GM23338 (cell line): ENCODE data around the gene FXR1. TPM values are rescaled to one million over a fixed set of nuclear protein-coding genes. Genes with fewer than 3 reads are reported as not detected.

Source experiments
- ATAC-seq: fragments of 200-7000 bp; cut with Tn5 transposase; 3 replicates; pipeline ENCODE4 v1.9.1; 2020
- DNase-seq: peaks from one replicate; pipeline ENCODE4 v3.0.0-alpha.2; 2015; ENCODE audit warnings: low spot score
- H2AFZ ChIP-seq: fragments of 200-600 bp; sonication (generic); 2 replicates; pipeline ENCODE4 v1.8.0; 2016; ENCODE audit warnings: antibody characterized with exemption, mild to moderate bottlenecking, moderate library complexity
- H3F3A ChIP-seq: fragments of 200-600 bp; sonication (generic); replicated peaks from 2 replicates; pipeline ENCODE4 v1.8.0; 2017; ENCODE audit warnings: antibody characterized with exemption, mixed run types, low read depth
- H3K27ac ChIP-seq: fragments of 200-600 bp; sonication (generic); 2 replicates; pipeline ENCODE4 v1.6.1; 2016; ENCODE audit warnings: low read depth
- H3K27me3 ChIP-seq: fragments of 200-600 bp; sonication (generic); 2 replicates; pipeline ENCODE4 v1.8.0; 2016; ENCODE audit warnings: mild to moderate bottlenecking, mixed run types, moderate library complexity; ENCODE audit not compliant: insufficient read depth
- H3K36me3 ChIP-seq: fragments of 200-600 bp; sonication (generic); 2 replicates; pipeline ENCODE4 v1.8.0; 2016; ENCODE audit warnings: mild to moderate bottlenecking; ENCODE audit not compliant: insufficient read depth
- H3K4me1 ChIP-seq: fragments of 200-600 bp; sonication (generic); 2 replicates; pipeline ENCODE4 v1.8.0; 2016; ENCODE audit warnings: mild to moderate bottlenecking, moderate library complexity; ENCODE audit not compliant: insufficient read depth
- H3K4me2 ChIP-seq: fragments of 200-600 bp; sonication (generic); 2 replicates; pipeline ENCODE4 v1.7.1; 2017; ENCODE audit warnings: mixed run types
- H3K4me3 ChIP-seq: fragments of 200-600 bp; sonication (generic); 2 replicates; pipeline ENCODE4 v1.6.1; 2016; ENCODE audit warnings: mixed run types
- H3K79me2 ChIP-seq: fragments of 200-600 bp; sonication (generic); replicated peaks from 2 replicates; pipeline ENCODE4 v1.8.0; 2017; ENCODE audit warnings: mild to moderate bottlenecking; ENCODE audit not compliant: insufficient read depth
- H3K9me2 ChIP-seq: fragments of 200-600 bp; sonication (generic); 2 replicates; pipeline ENCODE4 v1.8.0; 2017; ENCODE audit not compliant: insufficient read depth
- H4K20me1 ChIP-seq: fragments of 200-600 bp; sonication (generic); replicated peaks from 2 replicates; pipeline ENCODE4 v1.8.0; 2017; ENCODE audit warnings: mild to moderate bottlenecking; ENCODE audit not compliant: insufficient read depth
- H3K27ac Mint-ChIP-seq: 2 replicates; pipeline ENCODE4 v1.8.0; 2020; ENCODE audit warnings: inconsistent platforms, mild to moderate bottlenecking, moderate library complexity, mixed read lengths
- H3K27me3 Mint-ChIP-seq: 3 replicates; pipeline ENCODE4 v1.8.0; 2022; ENCODE audit warnings: low read depth, mild to moderate bottlenecking, moderate library complexity, mixed read lengths, inconsistent platforms; ENCODE audit not compliant: insufficient read depth, poor library complexity
- H3K36me3 Mint-ChIP-seq: 3 replicates; pipeline ENCODE4 v1.8.0; 2021; ENCODE audit warnings: low read depth, mild to moderate bottlenecking, inconsistent platforms, moderate library complexity, mixed read lengths
- H3K4me1 Mint-ChIP-seq: 3 replicates; pipeline ENCODE4 v1.8.0; 2020; ENCODE audit warnings: mild to moderate bottlenecking, inconsistent platforms, mixed read lengths
- H3K4me3 Mint-ChIP-seq: 3 replicates; pipeline ENCODE4 v1.8.0; 2021; ENCODE audit warnings: moderate library complexity, mild to moderate bottlenecking, inconsistent platforms, mixed read lengths
- H3K9me3 Mint-ChIP-seq: 3 replicates; pipeline ENCODE4 v1.8.0; 2020; ENCODE audit warnings: moderate library complexity, mild to moderate bottlenecking, inconsistent platforms, mixed read lengths
- CREB1 ChIP-seq: fragments of 250-450 bp; sonication (Bioruptor Pico); IDR thresholded peaks from 2 replicates; pipeline ENCODE4 v1.5.0; 2020; ENCODE audit warnings: low read depth, mild to moderate bottlenecking, moderate library complexity
- EZH2 ChIP-seq: fragments of 200-600 bp; sonication (generic); IDR thresholded peaks from one replicate; pipeline ENCODE4 v1.8.0; 2017; ENCODE audit warnings: antibody characterized with exemption, mild to moderate bottlenecking, low read depth; ENCODE audit not compliant: unreplicated experiment
- EZH2phosphoT487 ChIP-seq: fragments of 200-600 bp; sonication (generic); IDR thresholded peaks from one replicate; pipeline ENCODE4 v1.8.1; 2018; ENCODE audit warnings: antibody characterized with exemption; ENCODE audit not compliant: unreplicated experiment
- JUNB ChIP-seq: IDR thresholded peaks from one replicate; pipeline ENCODE4 v1.6.1; 2016; ENCODE audit warnings: antibody characterized with exemption; ENCODE audit not compliant: unreplicated experiment
- NANOG ChIP-seq: IDR thresholded peaks from 2 replicates; pipeline ENCODE4 v1.6.1; 2016; ENCODE audit warnings: antibody characterized with exemption, borderline replicate concordance
- POLR2AphosphoS5 ChIP-seq: IDR thresholded peaks from 2 replicates; pipeline ENCODE4 v1.6.1; 2016; ENCODE audit warnings: antibody characterized with exemption, low read depth
- STAT1 ChIP-seq: IDR thresholded peaks from one replicate; pipeline ENCODE4 v1.6.1; 2016; ENCODE audit warnings: antibody characterized with exemption; ENCODE audit not compliant: unreplicated experiment
- ZNF114 ChIP-seq: fragments of 250-450 bp; sonication (Bioruptor Pico); IDR thresholded peaks from 2 replicates; pipeline ENCODE4 v1.5.0; 2020; ENCODE audit warnings: mild to moderate bottlenecking, moderate library complexity
- ZNF331 ChIP-seq: fragments of 250-450 bp; sonication (Bioruptor Pico); IDR thresholded peaks from 2 replicates; pipeline ENCODE4 v1.5.0; 2020; ENCODE audit warnings: low read depth, mild to moderate bottlenecking, moderate library complexity
- polyA plus RNA-seq: library from polyadenylated mRNA; unstranded; fragments of >200 nt; fragmentation: Nextera tagmentation; extraction: Ambion mirVana; gene quantifications from 2 replicates; pipeline ENCODE4 v1.2.1, GENCODE V29; 2016
- total RNA-seq: library from RNA; depleted of rRNA; stranded (reverse); fragments of >200 nt; shearing (Covaris generic); gene quantifications from 2 replicates; pipeline ENCODE4 v1.2.3, GENCODE V29; 2014
- TF ChIP-seq, protein P1 (sequence below): fragments of 250-450 bp; sonication (Bioruptor Pico); IDR thresholded peaks from 2 replicates; pipeline ENCODE4 v1.5.0; 2020; ENCODE audit warnings: mild to moderate bottlenecking, moderate library complexity
- TF ChIP-seq, protein P2 (sequence below): IDR thresholded peaks from one replicate; pipeline ENCODE4 v1.6.1; 2018; ENCODE audit warnings: antibody characterized with exemption; ENCODE audit not compliant: unreplicated experiment
- TF ChIP-seq, protein P3 (sequence below), 2 experiments: fragments of 200-600 bp in 1 of 2; sonication (generic) in 1 of 2; conservative IDR thresholded peaks; 2 replicates each; pipeline versions ENCODE4 v1.5.1 to v1.6.1; 2016 to 2017; ENCODE audit warnings: antibody characterized with exemption in 2 of 2, low read depth in 2 of 2, mild to moderate bottlenecking in 2 of 2, moderate library complexity in 1 of 2
- TF ChIP-seq, protein P4 (sequence below): IDR thresholded peaks from 2 replicates; pipeline ENCODE4 v1.6.1; 2016; ENCODE audit warnings: antibody characterized with exemption

FXR1 gene
- total and polyA plus RNA-seq, 2 experiments from 2014 or later, result 136 to 228 TPM

DNA sequence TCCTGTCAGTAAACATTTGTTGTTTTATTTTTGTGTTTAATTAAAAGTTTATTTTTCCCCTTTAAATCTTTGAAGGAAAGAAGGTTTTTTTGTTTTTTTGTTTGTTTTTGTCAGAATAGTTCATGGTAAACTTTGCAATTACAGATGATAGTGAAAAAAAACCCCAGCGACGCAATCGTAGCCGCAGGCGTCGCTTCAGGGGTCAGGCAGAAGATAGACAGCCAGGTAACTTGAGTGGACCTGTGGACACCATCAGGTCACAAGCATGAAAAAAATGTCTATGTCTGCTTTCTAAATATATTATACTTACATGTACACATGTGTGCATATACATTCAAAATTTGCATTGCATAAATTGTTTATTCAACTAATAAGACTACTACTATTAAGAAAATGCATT lies 58.5 kb downstream of the FXR1 start:
- Histone ChIP-seq H3K36me3 (peaks cover 55% of the 10 kb centered on the region), H3K4me1 (no peaks in the 10 kb centered on the region), H4K20me1 (peaks cover 5% of the 10 kb centered on the region), H3K4me3 (no peak overlapping the region), H3K27ac (no peak overlapping the region), H2AFZ (no peak overlapping the region), H3K27me3 (no peaks in the 10 kb centered on the region), H3F3A (no peaks in the 10 kb centered on the region), H3K9me2 (no peaks in the 10 kb centered on the region), H3K4me2 (no peak overlapping the region), H3K79me2 (peaks cover 5% of the 10 kb centered on the region)
- Mint-ChIP-seq H3K4me1 (no peaks in the 10 kb centered on the region), H3K9me3 (no peaks in the 10 kb centered on the region), H3K27me3 (no peaks in the 10 kb centered on the region), H3K27ac (no peak overlapping the region), H3K4me3 (no peak overlapping the region), H3K36me3 (peaks cover 67% of the 10 kb centered on the region)
- TF ChIP-seq JUNB (no peak), EZH2 (no peak), NANOG (no peak), CREB1 (CRISPR knock-in tag) (no peak), ZNF114 (CRISPR knock-in tag) (no peak), EZH2phosphoT487 (no peak), ZNF331 (CRISPR knock-in tag) (no peak), STAT1 (no peak), POLR2AphosphoS5 (no peak)
- TF ChIP-seq, protein P1, sequence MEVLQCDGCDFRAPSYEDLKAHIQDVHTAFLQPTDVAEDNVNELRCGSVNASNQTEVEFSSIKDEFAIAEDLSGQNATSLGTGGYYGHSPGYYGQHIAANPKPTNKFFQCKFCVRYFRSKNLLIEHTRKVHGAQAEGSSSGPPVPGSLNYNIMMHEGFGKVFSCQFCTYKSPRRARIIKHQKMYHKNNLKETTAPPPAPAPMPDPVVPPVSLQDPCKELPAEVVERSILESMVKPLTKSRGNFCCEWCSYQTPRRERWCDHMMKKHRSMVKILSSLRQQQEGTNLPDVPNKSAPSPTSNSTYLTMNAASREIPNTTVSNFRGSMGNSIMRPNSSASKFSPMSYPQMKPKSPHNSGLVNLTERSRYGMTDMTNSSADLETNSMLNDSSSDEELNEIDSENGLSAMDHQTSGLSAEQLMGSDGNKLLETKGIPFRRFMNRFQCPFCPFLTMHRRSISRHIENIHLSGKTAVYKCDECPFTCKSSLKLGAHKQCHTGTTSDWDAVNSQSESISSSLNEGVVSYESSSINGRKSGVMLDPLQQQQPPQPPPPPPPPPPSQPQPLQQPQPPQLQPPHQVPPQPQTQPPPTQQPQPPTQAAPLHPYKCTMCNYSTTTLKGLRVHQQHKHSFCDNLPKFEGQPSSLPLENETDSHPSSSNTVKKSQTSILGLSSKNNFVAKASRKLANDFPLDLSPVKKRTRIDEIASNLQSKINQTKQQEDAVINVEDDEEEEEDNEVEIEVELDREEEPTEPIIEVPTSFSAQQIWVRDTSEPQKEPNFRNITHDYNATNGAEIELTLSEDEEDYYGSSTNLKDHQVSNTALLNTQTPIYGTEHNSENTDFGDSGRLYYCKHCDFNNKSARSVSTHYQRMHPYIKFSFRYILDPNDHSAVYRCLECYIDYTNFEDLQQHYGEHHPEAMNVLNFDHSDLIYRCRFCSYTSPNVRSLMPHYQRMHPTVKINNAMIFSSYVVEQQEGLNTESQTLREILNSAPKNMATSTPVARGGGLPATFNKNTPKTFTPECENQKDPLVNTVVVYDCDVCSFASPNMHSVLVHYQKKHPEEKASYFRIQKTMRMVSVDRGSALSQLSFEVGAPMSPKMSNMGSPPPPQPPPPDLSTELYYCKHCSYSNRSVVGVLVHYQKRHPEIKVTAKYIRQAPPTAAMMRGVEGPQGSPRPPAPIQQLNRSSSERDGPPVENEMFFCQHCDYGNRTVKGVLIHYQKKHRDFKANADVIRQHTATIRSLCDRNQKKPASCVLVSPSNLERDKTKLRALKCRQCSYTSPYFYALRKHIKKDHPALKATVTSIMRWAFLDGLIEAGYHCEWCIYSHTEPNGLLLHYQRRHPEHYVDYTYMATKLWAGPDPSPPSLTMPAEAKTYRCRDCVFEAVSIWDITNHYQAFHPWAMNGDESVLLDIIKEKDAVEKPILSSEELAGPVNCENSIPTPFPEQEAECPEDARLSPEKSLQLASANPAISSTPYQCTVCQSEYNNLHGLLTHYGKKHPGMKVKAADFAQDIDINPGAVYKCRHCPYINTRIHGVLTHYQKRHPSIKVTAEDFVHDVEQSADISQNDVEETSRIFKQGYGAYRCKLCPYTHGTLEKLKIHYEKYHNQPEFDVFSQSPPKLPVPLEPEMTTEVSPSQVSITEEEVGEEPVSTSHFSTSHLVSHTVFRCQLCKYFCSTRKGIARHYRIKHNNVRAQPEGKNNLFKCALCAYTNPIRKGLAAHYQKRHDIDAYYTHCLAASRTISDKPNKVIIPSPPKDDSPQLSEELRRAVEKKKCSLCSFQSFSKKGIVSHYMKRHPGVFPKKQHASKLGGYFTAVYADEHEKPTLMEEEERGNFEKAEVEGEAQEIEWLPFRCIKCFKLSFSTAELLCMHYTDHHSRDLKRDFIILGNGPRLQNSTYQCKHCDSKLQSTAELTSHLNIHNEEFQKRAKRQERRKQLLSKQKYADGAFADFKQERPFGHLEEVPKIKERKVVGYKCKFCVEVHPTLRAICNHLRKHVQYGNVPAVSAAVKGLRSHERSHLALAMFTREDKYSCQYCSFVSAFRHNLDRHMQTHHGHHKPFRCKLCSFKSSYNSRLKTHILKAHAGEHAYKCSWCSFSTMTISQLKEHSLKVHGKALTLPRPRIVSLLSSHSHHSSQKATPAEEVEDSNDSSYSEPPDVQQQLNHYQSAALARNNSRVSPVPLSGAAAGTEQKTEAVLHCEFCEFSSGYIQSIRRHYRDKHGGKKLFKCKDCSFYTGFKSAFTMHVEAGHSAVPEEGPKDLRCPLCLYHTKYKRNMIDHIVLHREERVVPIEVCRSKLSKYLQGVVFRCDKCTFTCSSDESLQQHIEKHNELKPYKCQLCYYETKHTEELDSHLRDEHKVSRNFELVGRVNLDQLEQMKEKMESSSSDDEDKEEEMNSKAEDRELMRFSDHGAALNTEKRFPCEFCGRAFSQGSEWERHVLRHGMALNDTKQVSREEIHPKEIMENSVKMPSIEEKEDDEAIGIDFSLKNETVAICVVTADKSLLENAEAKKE, result no peak
- TF ChIP-seq, protein P2, sequence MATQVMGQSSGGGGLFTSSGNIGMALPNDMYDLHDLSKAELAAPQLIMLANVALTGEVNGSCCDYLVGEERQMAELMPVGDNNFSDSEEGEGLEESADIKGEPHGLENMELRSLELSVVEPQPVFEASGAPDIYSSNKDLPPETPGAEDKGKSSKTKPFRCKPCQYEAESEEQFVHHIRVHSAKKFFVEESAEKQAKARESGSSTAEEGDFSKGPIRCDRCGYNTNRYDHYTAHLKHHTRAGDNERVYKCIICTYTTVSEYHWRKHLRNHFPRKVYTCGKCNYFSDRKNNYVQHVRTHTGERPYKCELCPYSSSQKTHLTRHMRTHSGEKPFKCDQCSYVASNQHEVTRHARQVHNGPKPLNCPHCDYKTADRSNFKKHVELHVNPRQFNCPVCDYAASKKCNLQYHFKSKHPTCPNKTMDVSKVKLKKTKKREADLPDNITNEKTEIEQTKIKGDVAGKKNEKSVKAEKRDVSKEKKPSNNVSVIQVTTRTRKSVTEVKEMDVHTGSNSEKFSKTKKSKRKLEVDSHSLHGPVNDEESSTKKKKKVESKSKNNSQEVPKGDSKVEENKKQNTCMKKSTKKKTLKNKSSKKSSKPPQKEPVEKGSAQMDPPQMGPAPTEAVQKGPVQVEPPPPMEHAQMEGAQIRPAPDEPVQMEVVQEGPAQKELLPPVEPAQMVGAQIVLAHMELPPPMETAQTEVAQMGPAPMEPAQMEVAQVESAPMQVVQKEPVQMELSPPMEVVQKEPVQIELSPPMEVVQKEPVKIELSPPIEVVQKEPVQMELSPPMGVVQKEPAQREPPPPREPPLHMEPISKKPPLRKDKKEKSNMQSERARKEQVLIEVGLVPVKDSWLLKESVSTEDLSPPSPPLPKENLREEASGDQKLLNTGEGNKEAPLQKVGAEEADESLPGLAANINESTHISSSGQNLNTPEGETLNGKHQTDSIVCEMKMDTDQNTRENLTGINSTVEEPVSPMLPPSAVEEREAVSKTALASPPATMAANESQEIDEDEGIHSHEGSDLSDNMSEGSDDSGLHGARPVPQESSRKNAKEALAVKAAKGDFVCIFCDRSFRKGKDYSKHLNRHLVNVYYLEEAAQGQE, result no peak
- TF ChIP-seq, protein P3, sequence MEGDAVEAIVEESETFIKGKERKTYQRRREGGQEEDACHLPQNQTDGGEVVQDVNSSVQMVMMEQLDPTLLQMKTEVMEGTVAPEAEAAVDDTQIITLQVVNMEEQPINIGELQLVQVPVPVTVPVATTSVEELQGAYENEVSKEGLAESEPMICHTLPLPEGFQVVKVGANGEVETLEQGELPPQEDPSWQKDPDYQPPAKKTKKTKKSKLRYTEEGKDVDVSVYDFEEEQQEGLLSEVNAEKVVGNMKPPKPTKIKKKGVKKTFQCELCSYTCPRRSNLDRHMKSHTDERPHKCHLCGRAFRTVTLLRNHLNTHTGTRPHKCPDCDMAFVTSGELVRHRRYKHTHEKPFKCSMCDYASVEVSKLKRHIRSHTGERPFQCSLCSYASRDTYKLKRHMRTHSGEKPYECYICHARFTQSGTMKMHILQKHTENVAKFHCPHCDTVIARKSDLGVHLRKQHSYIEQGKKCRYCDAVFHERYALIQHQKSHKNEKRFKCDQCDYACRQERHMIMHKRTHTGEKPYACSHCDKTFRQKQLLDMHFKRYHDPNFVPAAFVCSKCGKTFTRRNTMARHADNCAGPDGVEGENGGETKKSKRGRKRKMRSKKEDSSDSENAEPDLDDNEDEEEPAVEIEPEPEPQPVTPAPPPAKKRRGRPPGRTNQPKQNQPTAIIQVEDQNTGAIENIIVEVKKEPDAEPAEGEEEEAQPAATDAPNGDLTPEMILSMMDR (conservative IDR thresholded peaks at IDR 0.05; ENCODE audit: low read depth in 2 of 2), result no peak
- TF ChIP-seq, protein P4, sequence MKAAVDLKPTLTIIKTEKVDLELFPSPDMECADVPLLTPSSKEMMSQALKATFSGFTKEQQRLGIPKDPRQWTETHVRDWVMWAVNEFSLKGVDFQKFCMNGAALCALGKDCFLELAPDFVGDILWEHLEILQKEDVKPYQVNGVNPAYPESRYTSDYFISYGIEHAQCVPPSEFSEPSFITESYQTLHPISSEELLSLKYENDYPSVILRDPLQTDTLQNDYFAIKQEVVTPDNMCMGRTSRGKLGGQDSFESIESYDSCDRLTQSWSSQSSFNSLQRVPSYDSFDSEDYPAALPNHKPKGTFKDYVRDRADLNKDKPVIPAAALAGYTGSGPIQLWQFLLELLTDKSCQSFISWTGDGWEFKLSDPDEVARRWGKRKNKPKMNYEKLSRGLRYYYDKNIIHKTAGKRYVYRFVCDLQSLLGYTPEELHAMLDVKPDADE, result no peak
- ATAC-seq, result no peak
- DNase-seq, result no peak
